Pancreas (tissue), 10 donors: Measurements from ENCODE around the gene NEK5. TPM values are rescaled to one million over a fixed set of nuclear protein-coding genes. Genes with fewer than 3 reads are reported as not detected.

Experiments
- ATAC-seq, 4 donors: fragments of 200-7000 bp; cut with Tn5 transposase; one replicate each; pipeline versions ENCODE4 v1.8.0 to v1.9.1; 2020; ENCODE audit warnings: mild to moderate bottlenecking in 4 of 4, moderate library complexity in 4 of 4
- DNase-seq, 6 donors: peaks; one replicate each; pipeline ENCODE4 v3.0.0-alpha.2; 2020
- FAIRE-seq: peaks from 2 replicates; lab custom pipeline; 2012; peaks lifted over from hg19 to GRCh38; lab: Jason Lieb, UNC
- H3K27ac ChIP-seq, 4 donors: fragments of 200-600 bp; sonication (generic); 1 replicate in 3 of 4; 2 replicates in 1 of 4; pipeline versions ENCODE4 v1.5.0 to v1.8.0; 2020
- H3K27me3 ChIP-seq, 4 donors: fragments of 200-600 bp; one replicate each; pipeline ENCODE4 v1.8.0; 2021
- H3K36me3 ChIP-seq, 3 donors: fragments of 200-600 bp; sonication (generic) in 1 of 3; one replicate each; pipeline versions ENCODE4 v1.5.0 to v1.8.0; 2020 to 2021
- H3K4me1 ChIP-seq, 3 donors: fragments of 200-600 bp; one replicate each; pipeline ENCODE4 v1.8.0; 2021
- H3K4me3 ChIP-seq, 4 donors: fragments of 200-600 bp; sonication (generic) in 2 of 4; one replicate each; pipeline versions ENCODE4 v1.5.0 to v1.8.0; 2020 to 2021
- H3K9me3 ChIP-seq, 4 donors: fragments of 200-600 bp; one replicate each; pipeline ENCODE4 v1.8.0; 2021
- WGBS, 2 donors: extraction: QIAGEN DNeasy Blood & Tissue Kit; methylation state at CpG; one replicate each; pipeline ENCODE4 v1.1.7; 2013; 5-methylcytosine and 5-hydroxymethylcytosine counted together
- intact Hi-C, 3 donors: fragments of 100-400 bp; cut with DNase I; formaldehyde crosslinking; loops; one replicate each; pipeline versions ENCODE4 v1.11.1 to v1.14.2; 2022
- polyA plus RNA-seq, 2 donors: library from polyadenylated mRNA; stranded (reverse); fragments of 200-250 nt; gene quantifications; one replicate each; pipeline ENCODE4 v1.2.3, GENCODE V29; 2013
- total RNA-seq, 6 donors: library from RNA; stranded (reverse); fragmentation: NEBNext Ultra II Directional in 4 of 6; extraction: Animal tissue kit (Norgen Biotek cat#: 25700) in 4 of 6; gene quantifications; one replicate each; pipeline versions ENCODE4 v1.2.1 to v1.2.4, GENCODE V29; 2021 to 2023
- TF ChIP-seq, protein P1 (sequence below), 4 donors: fragments of 200-600 bp; sonication (generic) in 3 of 4; IDR thresholded peaks; one replicate each; pipeline versions ENCODE4 v1.5.0 to v1.8.0; 2021; ENCODE audit warnings: antibody characterized with exemption in 4 of 4
- donor health status: healthy with polysubstance abuse.
- donor health status: DM: no; HTN: no; CAD: no; lungs with moderate emphysema.
- donor health status: DM: no; HTN: no; CAD: no.
- donor health status: control.
- donor health status: control.
- donor health status: Bipolar disorder and iron deficiency.
- donor health status: DM: yes; HTN: yes; CAD: no.
- donor health status: DM: no; HTN: no; CAD: no.
- donor health status: DM: no; HTN: no; CAD: no.
- donor health status: DM: yes; HTN: yes; CAD: no.

NEK5 gene
- total and polyA plus RNA-seq, 8 donors, result 0.09 to 0.50 (median 0.19) TPM

DNA sequence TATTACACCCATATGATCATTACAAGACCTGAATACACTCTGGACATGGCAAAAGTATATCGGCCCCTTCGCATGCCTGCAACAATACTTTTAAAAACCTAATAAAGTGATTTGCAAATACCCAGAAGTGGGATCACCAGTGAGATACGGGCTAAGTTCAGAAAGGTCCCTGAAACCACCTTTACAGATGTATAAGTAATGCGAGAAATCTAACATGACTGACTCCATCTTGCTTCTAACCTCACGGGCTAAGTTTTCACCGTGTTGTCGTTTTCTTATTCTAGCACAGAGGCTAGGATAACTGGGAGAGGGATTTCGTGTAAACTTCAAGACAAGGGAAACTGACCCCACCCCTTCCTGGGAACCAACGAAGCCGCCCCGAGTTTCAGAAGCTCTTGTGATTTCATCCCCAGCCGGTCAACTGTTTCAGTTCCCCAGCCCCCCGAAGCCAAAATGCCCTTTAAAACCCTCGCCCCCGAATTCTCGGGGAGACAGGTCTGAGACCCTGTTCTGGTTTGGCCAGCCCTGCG is 29.8 kb upstream of the NEK5 start:
- H3K4me3 ChIP-seq, result peak overlapping the region; percentile 57 to 92 (median 74)
- no peaks in the 10 kb centered on the region for H3K36me3 ChIP-seq
- no peaks in the 10 kb centered on the region for H3K27me3 ChIP-seq
- TF ChIP-seq, protein P1, sequence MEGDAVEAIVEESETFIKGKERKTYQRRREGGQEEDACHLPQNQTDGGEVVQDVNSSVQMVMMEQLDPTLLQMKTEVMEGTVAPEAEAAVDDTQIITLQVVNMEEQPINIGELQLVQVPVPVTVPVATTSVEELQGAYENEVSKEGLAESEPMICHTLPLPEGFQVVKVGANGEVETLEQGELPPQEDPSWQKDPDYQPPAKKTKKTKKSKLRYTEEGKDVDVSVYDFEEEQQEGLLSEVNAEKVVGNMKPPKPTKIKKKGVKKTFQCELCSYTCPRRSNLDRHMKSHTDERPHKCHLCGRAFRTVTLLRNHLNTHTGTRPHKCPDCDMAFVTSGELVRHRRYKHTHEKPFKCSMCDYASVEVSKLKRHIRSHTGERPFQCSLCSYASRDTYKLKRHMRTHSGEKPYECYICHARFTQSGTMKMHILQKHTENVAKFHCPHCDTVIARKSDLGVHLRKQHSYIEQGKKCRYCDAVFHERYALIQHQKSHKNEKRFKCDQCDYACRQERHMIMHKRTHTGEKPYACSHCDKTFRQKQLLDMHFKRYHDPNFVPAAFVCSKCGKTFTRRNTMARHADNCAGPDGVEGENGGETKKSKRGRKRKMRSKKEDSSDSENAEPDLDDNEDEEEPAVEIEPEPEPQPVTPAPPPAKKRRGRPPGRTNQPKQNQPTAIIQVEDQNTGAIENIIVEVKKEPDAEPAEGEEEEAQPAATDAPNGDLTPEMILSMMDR (IDR thresholded peaks at IDR 0.05), result no peak
- DNase-seq (peak in 4 of 6 donors; percentile 12 to 59 (median 22)), ATAC-seq (peak; percentile 25 to 52 (median 46)), FAIRE-seq (no peak)
- H3K4me1 ChIP-seq, result peaks cover 0 to 4% (median 0%) of the 10 kb centered on the region in 3 donors
- WGBS, 2 donors, result 10 to 11% methylated on average over 17 of the region's 17 CpGs
- intact Hi-C loops, result no loop called here
- H3K27ac ChIP-seq, result peak overlapping the region in 2 of 4 donors; percentile 57 to 68
- H3K9me3 ChIP-seq, result no peaks in the 10 kb centered on the region

- 55 to 59% methylated on average over 1 of the region's 1 CpG for WGBS, 2 donors
- intact Hi-C loops, result no loop called here
- Histone ChIP-seq H3K27ac (no peak overlapping the region), H3K4me3 (no peak overlapping the region), H3K4me1 (peaks cover 0 to 4% (median 0%) of the 10 kb centered on the region in 3 donors), H3K9me3 (no peaks in the 10 kb centered on the region), H3K36me3 (no peaks in the 10 kb centered on the region), H3K27me3 (no peaks in the 10 kb centered on the region)
- DNase-seq (no peak), ATAC-seq (no peak), FAIRE-seq (no peak)
- TF ChIP-seq, protein P1 (IDR thresholded peaks at IDR 0.05), result no peak
Measured at GRCh38 chr13:52156724-52157261, 27.9 kb upstream of the NEK5 start.

DNA sequence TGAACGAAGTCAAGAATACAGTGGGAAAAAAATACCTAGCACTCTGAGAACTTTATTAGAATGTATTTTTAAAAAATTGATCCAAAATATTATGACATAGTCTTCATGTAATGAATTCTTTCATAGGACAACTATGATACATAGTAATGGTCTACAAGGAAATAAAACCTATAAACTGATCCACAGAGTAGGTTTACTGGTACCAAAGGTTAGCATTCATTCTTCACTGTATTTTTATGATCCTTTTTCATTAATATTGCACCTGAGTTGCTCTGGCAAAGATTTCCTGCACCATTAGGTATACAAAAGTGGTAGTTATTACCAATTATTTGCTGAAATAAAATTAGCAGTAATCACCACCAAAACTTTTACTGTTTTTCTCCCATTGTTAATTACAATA is 26.3 kb upstream of the NEK5 start:
- no peaks in the 10 kb centered on the region for H3K27me3 ChIP-seq
- DNase-seq (no peak), ATAC-seq (no peak), FAIRE-seq (no peak)
- no peak overlapping the region for H3K4me3 ChIP-seq
- H3K36me3 ChIP-seq, result peaks cover 0 to 10% (median 0%) of the 10 kb centered on the region in 3 donors
- H3K27ac ChIP-seq, result no peak overlapping the region
- H3K4me1 ChIP-seq, result no peaks in the 10 kb centered on the region
- WGBS, 2 donors, result 83 to 94% methylated on average over 1 of the region's 1 CpG
- TF ChIP-seq, protein P1 (IDR thresholded peaks at IDR 0.05), result no peak
- intact Hi-C loops, result no loop called here
- H3K9me3 ChIP-seq, result no peaks in the 10 kb centered on the region

DNA sequence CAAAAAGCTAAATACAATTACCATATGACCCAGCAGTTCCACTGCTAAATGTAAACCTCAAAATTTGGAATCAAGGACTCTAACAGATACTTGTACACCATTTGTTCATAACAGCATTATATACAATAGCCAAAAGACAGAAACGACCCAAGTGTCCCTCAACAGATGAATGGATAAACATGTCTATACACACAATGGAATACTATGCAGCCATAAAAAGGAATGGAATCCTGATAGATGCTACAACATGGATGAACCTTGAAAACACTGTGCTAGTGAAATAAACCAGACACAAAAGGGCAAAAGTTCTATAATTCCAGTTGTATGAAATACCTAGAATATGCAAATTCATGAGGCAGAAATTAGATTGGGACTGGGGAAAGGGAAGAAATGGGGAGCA is 18.4 kb upstream of the NEK5 start:
- intact Hi-C loops, result no loop called here
- Histone ChIP-seq H3K4me1 (no peaks in the 10 kb centered on the region), H3K4me3 (no peak overlapping the region), H3K27ac (no peak overlapping the region), H3K27me3 (no peaks in the 10 kb centered on the region), H3K9me3 (no peaks in the 10 kb centered on the region), H3K36me3 (peaks cover 0 to 18% (median 0%) of the 10 kb centered on the region in 3 donors)
- 63% methylated on average over 1 of the region's 1 CpG for WGBS, 2 donors
- TF ChIP-seq, protein P1 (IDR thresholded peaks at IDR 0.05), result no peak
- FAIRE-seq (no peak), ATAC-seq (no peak), DNase-seq (no peak)

- Histone ChIP-seq H3K27ac (no peak overlapping the region), H3K36me3 (peaks cover 0 to 8% (median 0%) of the 10 kb centered on the region in 3 donors), H3K4me1 (no peaks in the 10 kb centered on the region), H3K9me3 (no peaks in the 10 kb centered on the region), H3K27me3 (no peaks in the 10 kb centered on the region), H3K4me3 (no peak overlapping the region)
- ATAC-seq (no peak), FAIRE-seq (no peak), DNase-seq (no peak)
- 34 to 44% methylated on average over 2 of the region's 2 CpGs for WGBS, 2 donors
- TF ChIP-seq, protein P1 (IDR thresholded peaks at IDR 0.05), result no peak
- intact Hi-C loops, result no loop called here
Measured at GRCh38 chr13:52141299-52141698, 12.4 kb upstream of the NEK5 start.
